Measurements from ENCODE around the gene SUN5.

The SUN5 gene

GRCh38 chr20:32970973-32971300, 33.3 kb downstream of the SUN5 start:
- H3K4me3 ChIP-seq (ENCODE audit: control insufficient read depth, low read depth, low read length), result no peak overlapping the region
- DNase-seq (ENCODE audit: low read depth), result no peak
- TF ChIP-seq CTCF (IDR thresholded peaks at IDR 0.05; ENCODE audit: control insufficient read depth, insufficient read depth, low read depth, low read length, missing control alignments), result no peak

GRCh38 chr20:32970115-32970972, 33.9 kb downstream of the SUN5 start:
- H3K4me3 ChIP-seq (ENCODE audit: control insufficient read depth, low read depth, low read length), result no peak overlapping the region
- TF ChIP-seq CTCF (IDR thresholded peaks at IDR 0.05; ENCODE audit: control insufficient read depth, insufficient read depth, low read depth, low read length, missing control alignments), result no peak
- DNase-seq (ENCODE audit: low read depth), result no peak

DNA sequence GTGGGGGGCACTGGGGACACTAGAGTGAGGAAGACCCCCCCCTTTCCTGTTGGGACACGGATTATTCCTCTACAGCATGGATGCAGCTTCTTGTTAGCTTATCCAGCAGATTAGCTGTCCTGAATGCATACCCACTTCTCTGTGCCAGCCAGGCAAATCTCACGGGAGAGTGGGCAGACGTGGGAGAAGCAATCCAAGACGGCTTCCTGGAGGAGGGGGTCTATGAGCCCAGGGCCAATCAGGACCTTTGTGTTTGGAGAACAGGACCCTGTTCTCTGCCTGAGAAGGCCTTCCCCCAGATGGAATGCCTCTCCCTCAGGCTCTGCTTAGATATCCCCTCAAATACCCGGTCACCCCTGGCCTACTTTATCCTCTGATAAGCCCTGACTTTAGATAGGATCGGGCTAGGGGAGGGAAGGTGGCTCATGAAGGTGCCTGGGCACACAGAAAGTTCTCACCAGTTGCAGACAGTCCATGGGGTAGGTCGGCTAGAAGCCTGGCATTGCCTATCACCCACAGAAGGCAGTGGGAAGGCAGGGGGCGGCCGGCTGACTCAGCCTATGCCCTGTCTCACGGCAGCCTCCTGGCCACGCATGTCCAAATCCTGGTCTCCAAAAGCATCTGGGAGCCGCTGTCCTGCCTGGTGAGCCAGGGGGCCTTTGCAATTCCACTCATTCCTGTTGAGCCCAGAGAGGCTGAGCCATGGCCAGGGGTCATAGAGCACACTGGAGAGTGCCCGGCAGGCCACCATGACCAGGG, 34.7 kb downstream of the SUN5 start:
- H3K4me3 ChIP-seq (ENCODE audit: control insufficient read depth, low read depth, low read length), result no peak overlapping the region
- no peak for DNase-seq (ENCODE audit: low read depth)
- no peak for TF ChIP-seq CTCF (IDR thresholded peaks at IDR 0.05; ENCODE audit: control insufficient read depth, insufficient read depth, low read depth, low read length, missing control alignments)

DNA sequence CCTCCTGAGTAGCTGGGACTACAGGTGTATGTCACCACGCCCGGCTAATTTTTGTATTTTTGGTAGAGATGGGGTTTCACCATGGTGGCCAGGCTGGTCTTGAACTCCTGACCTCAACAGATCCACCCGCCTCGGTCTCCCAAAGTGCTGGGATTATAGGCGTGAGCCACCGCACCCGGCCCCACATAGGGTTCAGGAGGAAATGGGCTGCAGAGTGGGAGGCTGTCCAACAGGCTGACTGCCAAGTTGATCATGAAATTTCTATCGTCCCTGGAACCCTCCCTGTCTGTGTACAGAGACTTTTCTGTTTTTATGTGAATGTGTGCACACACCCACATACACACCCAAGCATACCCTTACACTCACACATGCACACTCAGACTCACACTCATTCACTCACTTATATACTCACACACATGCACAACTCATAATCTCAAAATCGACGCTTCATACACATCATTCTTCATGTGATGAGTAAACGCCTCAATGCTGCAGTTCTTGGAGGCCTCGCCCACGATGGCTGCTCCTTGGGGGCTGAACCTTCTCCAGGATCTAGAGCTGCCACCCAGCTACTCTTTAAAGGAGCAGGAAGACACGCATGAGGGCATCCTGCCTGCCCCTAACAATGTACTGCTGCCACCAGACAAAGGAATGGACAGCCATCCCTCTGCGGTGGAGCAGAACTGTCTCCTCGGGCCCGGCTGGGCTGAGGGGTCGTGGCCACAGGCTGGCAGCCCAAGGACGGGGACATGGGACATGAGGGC, 35.6 kb downstream of the SUN5 start:
- DNase-seq (ENCODE audit: low read depth), result no peak
- no peak for TF ChIP-seq CTCF (IDR thresholded peaks at IDR 0.05; ENCODE audit: control insufficient read depth, insufficient read depth, low read depth, low read length, missing control alignments)
- H3K4me3 ChIP-seq (ENCODE audit: control insufficient read depth, low read depth, low read length), result no peak overlapping the region

DNA sequence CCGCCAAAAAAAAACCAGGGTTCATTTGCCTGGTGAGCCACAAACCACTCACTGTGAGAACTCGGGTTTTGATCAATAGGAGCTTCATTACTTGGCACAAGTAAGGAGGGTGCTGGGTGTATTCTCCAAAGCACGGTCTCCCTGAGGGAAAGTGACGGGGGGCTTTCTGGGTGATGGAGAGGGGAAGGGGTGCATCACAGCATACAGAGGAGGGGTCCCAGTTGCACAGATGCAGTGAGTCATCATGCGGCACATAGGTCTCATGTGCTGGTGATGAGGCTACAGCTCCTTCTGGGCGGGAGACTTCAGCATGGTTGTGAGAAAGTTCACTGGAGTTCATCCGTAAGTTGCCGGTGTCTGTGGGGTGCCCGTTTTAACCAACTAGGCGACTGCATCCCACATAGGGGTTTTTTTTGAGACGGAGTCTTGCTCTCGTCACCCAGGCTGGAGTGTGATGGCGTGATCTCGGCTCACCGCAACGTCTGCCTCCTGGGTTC, 36.2 kb downstream of the SUN5 start:
- DNase-seq (ENCODE audit: low read depth), result no peak
- TF ChIP-seq CTCF (IDR thresholded peaks at IDR 0.05; ENCODE audit: control insufficient read depth, insufficient read depth, low read depth, low read length, missing control alignments), result no peak
- H3K4me3 ChIP-seq (ENCODE audit: control insufficient read depth, low read depth, low read length), result no peak overlapping the region
